ENCODE results near the gene NBPF12.
"Not testable (repeated sequence)": the region's sequence is repeated elsewhere in the genome, so short reads cannot be mapped to it uniquely, and the experiment has no call there.

The NBPF12 gene

GRCh38 chr1:146972681-146973080 lies 34.6 kb downstream of the NBPF12 start:
- H3K4me1 ChIP-seq (ENCODE audit: insufficient read depth, low read length, severe bottlenecking); H2AFZ ChIP-seq (ENCODE audit: low read length); H3F3A ChIP-seq (ENCODE audit: insufficient read depth, low read length); H3K9ac ChIP-seq (ENCODE audit: low read length); H3K4me2 ChIP-seq (ENCODE audit: low read length); H3K36me3 ChIP-seq (ENCODE audit: insufficient read depth, low read length); H3K4me3 ChIP-seq (ENCODE audit: low read depth, low read length, poor library complexity, severe bottlenecking); H3K27ac ChIP-seq (ENCODE audit: low read depth, low read length, poor library complexity, severe bottlenecking); H3K9me2 ChIP-seq (ENCODE audit: low read depth, low read length); H3K9me3 ChIP-seq (ENCODE audit: low read length); H3K79me2 ChIP-seq (ENCODE audit: insufficient read depth, low read length); H4K20me1 ChIP-seq (ENCODE audit: insufficient read depth, low read length); H3K27me3 ChIP-seq (ENCODE audit: insufficient read depth, low read length): not testable (repeated sequence)
- peak; percentile 20; the same call in 1 of the 2 replicates for TF ChIP-seq CTCF (IDR thresholded peaks at IDR 0.05; ENCODE audit: low read length)

GRCh38 chr1:146985855-146986254 lies 47.7 kb downstream of the NBPF12 start:
- H3K4me2 ChIP-seq (ENCODE audit: low read length); H3K36me3 ChIP-seq (ENCODE audit: insufficient read depth, low read length); H3F3A ChIP-seq (ENCODE audit: insufficient read depth, low read length); H3K79me2 ChIP-seq (ENCODE audit: insufficient read depth, low read length); H3K27ac ChIP-seq (ENCODE audit: low read depth, low read length, poor library complexity, severe bottlenecking); H3K27me3 ChIP-seq (ENCODE audit: insufficient read depth, low read length); H2AFZ ChIP-seq (ENCODE audit: low read length); H3K9me3 ChIP-seq (ENCODE audit: low read length); H3K9me2 ChIP-seq (ENCODE audit: low read depth, low read length); H3K4me3 ChIP-seq (ENCODE audit: low read depth, low read length, poor library complexity, severe bottlenecking); H3K4me1 ChIP-seq (ENCODE audit: insufficient read depth, low read length, severe bottlenecking); H3K9ac ChIP-seq (ENCODE audit: low read length); H4K20me1 ChIP-seq (ENCODE audit: insufficient read depth, low read length): not testable (repeated sequence)

- not testable (repeated sequence) for H2AFZ ChIP-seq (ENCODE audit: low read length); H3K27ac ChIP-seq (ENCODE audit: low read depth, low read length, poor library complexity, severe bottlenecking); H3K4me3 ChIP-seq (ENCODE audit: low read depth, low read length, poor library complexity, severe bottlenecking); H4K20me1 ChIP-seq (ENCODE audit: insufficient read depth, low read length); H3K9me2 ChIP-seq (ENCODE audit: low read depth, low read length); H3F3A ChIP-seq (ENCODE audit: insufficient read depth, low read length); H3K36me3 ChIP-seq (ENCODE audit: insufficient read depth, low read length); H3K4me1 ChIP-seq (ENCODE audit: insufficient read depth, low read length, severe bottlenecking); H3K79me2 ChIP-seq (ENCODE audit: insufficient read depth, low read length); H3K4me2 ChIP-seq (ENCODE audit: low read length); H3K9me3 ChIP-seq (ENCODE audit: low read length); H3K27me3 ChIP-seq (ENCODE audit: insufficient read depth, low read length); H3K9ac ChIP-seq (ENCODE audit: low read length)
Measured at GRCh38 chr1:146986450-146986849, 48.3 kb downstream of the NBPF12 start.

- not testable (repeated sequence) for H3K4me3 ChIP-seq (ENCODE audit: low read depth, low read length, poor library complexity, severe bottlenecking); H3K4me2 ChIP-seq (ENCODE audit: low read length); H3K36me3 ChIP-seq (ENCODE audit: insufficient read depth, low read length); H3K9ac ChIP-seq (ENCODE audit: low read length); H3K79me2 ChIP-seq (ENCODE audit: insufficient read depth, low read length); H3K4me1 ChIP-seq (ENCODE audit: insufficient read depth, low read length, severe bottlenecking); H3K9me3 ChIP-seq (ENCODE audit: low read length); H2AFZ ChIP-seq (ENCODE audit: low read length); H4K20me1 ChIP-seq (ENCODE audit: insufficient read depth, low read length); H3K9me2 ChIP-seq (ENCODE audit: low read depth, low read length); H3F3A ChIP-seq (ENCODE audit: insufficient read depth, low read length); H3K27ac ChIP-seq (ENCODE audit: low read depth, low read length, poor library complexity, severe bottlenecking); H3K27me3 ChIP-seq (ENCODE audit: insufficient read depth, low read length)
Measured at GRCh38 chr1:146987502-146987901, 49.4 kb downstream of the NBPF12 start.

- H4K20me1 ChIP-seq (ENCODE audit: insufficient read depth, low read length); H3K4me1 ChIP-seq (ENCODE audit: insufficient read depth, low read length, severe bottlenecking); H3K9me2 ChIP-seq (ENCODE audit: low read depth, low read length); H3K4me2 ChIP-seq (ENCODE audit: low read length); H3K79me2 ChIP-seq (ENCODE audit: insufficient read depth, low read length); H3K27me3 ChIP-seq (ENCODE audit: insufficient read depth, low read length); H2AFZ ChIP-seq (ENCODE audit: low read length); H3F3A ChIP-seq (ENCODE audit: insufficient read depth, low read length); H3K27ac ChIP-seq (ENCODE audit: low read depth, low read length, poor library complexity, severe bottlenecking); H3K4me3 ChIP-seq (ENCODE audit: low read depth, low read length, poor library complexity, severe bottlenecking); H3K36me3 ChIP-seq (ENCODE audit: insufficient read depth, low read length); H3K9ac ChIP-seq (ENCODE audit: low read length); H3K9me3 ChIP-seq (ENCODE audit: low read length): not testable (repeated sequence)
Measured at GRCh38 chr1:146989455-146989854, 51.3 kb downstream of the NBPF12 start.

GRCh38 chr1:147008495-147008894 lies 70.4 kb downstream of the NBPF12 start:
- not testable (repeated sequence) for H3K9me3 ChIP-seq (ENCODE audit: low read length); H3K4me2 ChIP-seq (ENCODE audit: low read length); H3K27ac ChIP-seq (ENCODE audit: low read depth, low read length, poor library complexity, severe bottlenecking); H3K36me3 ChIP-seq (ENCODE audit: insufficient read depth, low read length); H3K4me3 ChIP-seq (ENCODE audit: low read depth, low read length, poor library complexity, severe bottlenecking); H2AFZ ChIP-seq (ENCODE audit: low read length); H3F3A ChIP-seq (ENCODE audit: insufficient read depth, low read length); H3K27me3 ChIP-seq (ENCODE audit: insufficient read depth, low read length); H3K9ac ChIP-seq (ENCODE audit: low read length); H3K9me2 ChIP-seq (ENCODE audit: low read depth, low read length); H3K79me2 ChIP-seq (ENCODE audit: insufficient read depth, low read length); H3K4me1 ChIP-seq (ENCODE audit: insufficient read depth, low read length, severe bottlenecking); H4K20me1 ChIP-seq (ENCODE audit: insufficient read depth, low read length)

- not testable (repeated sequence) for H3F3A ChIP-seq (ENCODE audit: insufficient read depth, low read length); H3K36me3 ChIP-seq (ENCODE audit: insufficient read depth, low read length); H3K79me2 ChIP-seq (ENCODE audit: insufficient read depth, low read length); H3K9ac ChIP-seq (ENCODE audit: low read length); H3K27me3 ChIP-seq (ENCODE audit: insufficient read depth, low read length); H3K9me2 ChIP-seq (ENCODE audit: low read depth, low read length); H3K4me2 ChIP-seq (ENCODE audit: low read length); H3K9me3 ChIP-seq (ENCODE audit: low read length); H3K27ac ChIP-seq (ENCODE audit: low read depth, low read length, poor library complexity, severe bottlenecking); H2AFZ ChIP-seq (ENCODE audit: low read length); H3K4me1 ChIP-seq (ENCODE audit: insufficient read depth, low read length, severe bottlenecking); H4K20me1 ChIP-seq (ENCODE audit: insufficient read depth, low read length); H3K4me3 ChIP-seq (ENCODE audit: low read depth, low read length, poor library complexity, severe bottlenecking)
Measured at GRCh38 chr1:147026975-147027374, 88.9 kb downstream of the NBPF12 start.

Data from OCI-LY1 (cell line).